PC-3 (cell line): ENCODE data around the gene CCM2. TPM values are rescaled to one million over a fixed set of nuclear protein-coding genes. Genes with fewer than 3 reads are reported as not detected.

Experiments
- ATAC-seq: fragments of 200-7000 bp; cut with Tn5 transposase; 2 replicates; pipeline ENCODE4 v1.9.1; 2020; ENCODE audit warnings: mild to moderate bottlenecking, moderate library complexity
- BruUV-seq: library from RNA; stranded (reverse); fragments of 400-500 nt; replicated peaks from 2 replicates; lab custom pipeline; 2021; lab: Mats Ljungman, UMichigan
- CTCF ChIA-PET: fragments of 300-600 bp; sonication (Branson Sonifier 250); formaldehyde crosslinking; loops from one replicate; lab custom pipeline; 2022; ENCODE audit warnings: antibody characterized with exemption; lab: Charles Lee
- POLR2A ChIA-PET: fragments of 300-600 bp; sonication (Branson Sonifier 250); formaldehyde crosslinking; loops from one replicate; lab custom pipeline; 2022; ENCODE audit warnings: antibody characterized with exemption; ENCODE audit not compliant: unreplicated experiment; lab: Charles Lee
- DNase-seq: peaks from one replicate; pipeline ENCODE4 v3.0.0-alpha.2; 2015
- H2AFZ ChIP-seq: fragments of 300-600 bp; sonication (generic); 2 replicates; pipeline ENCODE4 v1.6.0; 2016; ENCODE audit warnings: antibody characterized with exemption, low read length
- H3F3A ChIP-seq: fragments of 300-600 bp; sonication (generic); one replicate; pipeline ENCODE4 v1.6.0; 2017; ENCODE audit warnings: antibody characterized with exemption, low read length, control low read depth, mild to moderate bottlenecking; ENCODE audit not compliant: unreplicated experiment
- H3K27ac ChIP-seq: fragments of 300-600 bp; sonication (generic); 2 replicates; pipeline ENCODE4 v1.5.1; 2016; ENCODE audit warnings: mild to moderate bottlenecking, low read length
- H3K27me3 ChIP-seq: fragments of 300-600 bp; sonication (generic); 2 replicates; pipeline ENCODE4 v1.6.1; 2016; ENCODE audit warnings: low read length, mixed read lengths
- H3K36me3 ChIP-seq: fragments of 300-600 bp; sonication (generic); 2 replicates; pipeline ENCODE4 v1.6.1; 2016; ENCODE audit warnings: low read depth, mixed run types, low read length, mixed read lengths
- H3K4me1 ChIP-seq: fragments of 300-600 bp; sonication (generic); 2 replicates; pipeline ENCODE4 v1.5.1; 2016; ENCODE audit warnings: low read length; ENCODE audit not compliant: insufficient read depth
- H3K4me2 ChIP-seq: fragments of 300-600 bp; sonication (generic); 2 replicates; pipeline ENCODE4 v1.6.0; 2016; ENCODE audit warnings: low read length
- H3K4me3 ChIP-seq: fragments of 300-600 bp; sonication (generic); 2 replicates; pipeline ENCODE4 v1.5.1; 2016; ENCODE audit warnings: mild to moderate bottlenecking, low read length, mixed read lengths
- H3K79me2 ChIP-seq: fragments of 300-600 bp; sonication (generic); 2 replicates; pipeline ENCODE4 v1.6.1; 2017; ENCODE audit warnings: low read length, mixed read lengths
- H3K9ac ChIP-seq: fragments of 300-600 bp; sonication (generic); 2 replicates; pipeline ENCODE4 v1.6.0; 2016; ENCODE audit warnings: mild to moderate bottlenecking, low read length
- H3K9me2 ChIP-seq: fragments of 300-600 bp; sonication (generic); replicated peaks from 2 replicates; pipeline ENCODE4 v1.6.1; 2016; ENCODE audit warnings: mixed run types, low read length, mixed read lengths
- H3K9me3 ChIP-seq: fragments of 300-600 bp; sonication (generic); 2 replicates; pipeline ENCODE4 v1.6.1; 2016; ENCODE audit warnings: low read length, mixed read lengths
- H4K20me1 ChIP-seq: fragments of 300-600 bp; sonication (generic); 2 replicates; pipeline ENCODE4 v1.6.1; 2016; ENCODE audit warnings: low read length, mixed read lengths
- CTCF ChIP-seq: fragments of 300-600 bp; sonication (generic); conservative IDR thresholded peaks from 2 replicates; pipeline ENCODE4 v1.5.1; 2017; ENCODE audit warnings: antibody characterized with exemption, low read depth, mild to moderate bottlenecking, low read length
- EZH2 ChIP-seq: fragments of 300-600 bp; sonication (generic); IDR thresholded peaks from one replicate; pipeline ENCODE4 v1.6.1; 2017; ENCODE audit warnings: antibody characterized with exemption, mild to moderate bottlenecking, low read length; ENCODE audit not compliant: unreplicated experiment
- EZH2phosphoT487 ChIP-seq: fragments of 300-600 bp; sonication (generic); IDR thresholded peaks from 2 replicates; pipeline ENCODE4 v1.6.1; 2018; ENCODE audit warnings: mild to moderate bottlenecking, antibody characterized with exemption, low read length, borderline replicate concordance
- intact Hi-C: fragments of 100-400 bp; cut with micrococcal nuclease; formaldehyde crosslinking; loops from 2 replicates; pipeline ENCODE4 v1.9.0; 2023
- total RNA-seq: library from RNA; depleted of rRNA; stranded (reverse); fragments of >200 nt; gene quantifications from 2 replicates; pipeline ENCODE4 v1.2.3, GENCODE V29; 2014

Gene CCM2
- total RNA-seq, 1 experiment from 2014 or later = 56.6 TPM

GRCh38 chr7:45122975-45123860, 123.2 kb downstream of the CCM2 start:
- H3K27me3 ChIP-seq = no peaks in the 10 kb centered on the region
- H2AFZ ChIP-seq = no peak overlapping the region
- H3K9me2 ChIP-seq = no peaks in the 10 kb centered on the region
- intact Hi-C loops = no loop called here
- no peaks in the 10 kb centered on the region for H3F3A ChIP-seq
- no peaks in the 10 kb centered on the region for H3K4me1 ChIP-seq
- BruUV-seq = no TSS peak
- H4K20me1 ChIP-seq = no peaks in the 10 kb centered on the region
- TF ChIP-seq CTCF (no peak), EZH2phosphoT487 (no peak), EZH2 (no peak)
- no peak overlapping the region for H3K4me2 ChIP-seq
- no peak overlapping the region for H3K27ac ChIP-seq
- no peaks in the 10 kb centered on the region for H3K79me2 ChIP-seq
- ATAC-seq (no peak), DNase-seq (no peak)
- no peak overlapping the region for H3K9ac ChIP-seq
- CTCF ChIA-PET = no interaction called here
- no peak overlapping the region for H3K4me3 ChIP-seq
- no peaks in the 10 kb centered on the region for H3K9me3 ChIP-seq
- POLR2A ChIA-PET = no interaction called here
- H3K36me3 ChIP-seq = no peaks in the 10 kb centered on the region

GRCh38 chr7:45123913-45124710, 124.1 kb downstream of the CCM2 start:
- Histone ChIP-seq H3K9me2 (no peaks in the 10 kb centered on the region), H3F3A (no peaks in the 10 kb centered on the region), H3K36me3 (no peaks in the 10 kb centered on the region), H3K4me2 (no peak overlapping the region), H3K9ac (no peak overlapping the region), H3K4me1 (no peaks in the 10 kb centered on the region), H2AFZ (no peak overlapping the region), H3K27me3 (no peaks in the 10 kb centered on the region), H4K20me1 (no peaks in the 10 kb centered on the region), H3K4me3 (no peak overlapping the region), H3K27ac (no peak overlapping the region), H3K9me3 (no peaks in the 10 kb centered on the region), H3K79me2 (no peaks in the 10 kb centered on the region)
- CTCF ChIA-PET = no interaction called here
- TF ChIP-seq EZH2phosphoT487 (no peak), CTCF (no peak), EZH2 (no peak)
- POLR2A ChIA-PET = no interaction called here
- intact Hi-C loops = no loop called here
- no TSS peak for BruUV-seq
- ATAC-seq = no peak
- DNase-seq = no peak
